Measurements from ENCODE around the gene CDC14B.
"Not testable (repeated sequence)": the region's sequence is repeated elsewhere in the genome, so short reads cannot be mapped to it uniquely, and the experiment has no call there.

The CDC14B gene

DNA sequence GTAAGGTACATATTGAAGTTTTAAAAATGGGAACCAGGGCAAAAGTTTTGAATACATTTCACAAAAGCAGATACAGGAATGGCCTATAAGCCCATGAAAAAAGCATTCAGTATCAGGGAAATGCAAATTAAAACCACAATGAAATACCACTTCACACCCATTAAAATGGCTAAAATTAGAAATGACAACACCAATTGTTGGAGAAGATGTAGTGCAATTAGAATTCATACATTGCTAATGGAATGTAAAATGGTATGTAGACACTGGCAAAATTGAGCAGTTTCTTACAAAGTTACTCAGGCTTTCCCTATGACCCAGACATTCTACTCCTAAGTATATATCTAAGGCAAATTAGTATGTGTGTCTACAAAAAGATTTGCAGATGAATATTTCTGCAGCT is 34.2 kb downstream of the CDC14B start:
- Histone ChIP-seq H3K27ac (ENCODE audit: low read length) (no peak overlapping the region), H3K79me2 (ENCODE audit: low read length) (no peaks in the 10 kb centered on the region)
- TF ChIP-seq, protein P1, sequence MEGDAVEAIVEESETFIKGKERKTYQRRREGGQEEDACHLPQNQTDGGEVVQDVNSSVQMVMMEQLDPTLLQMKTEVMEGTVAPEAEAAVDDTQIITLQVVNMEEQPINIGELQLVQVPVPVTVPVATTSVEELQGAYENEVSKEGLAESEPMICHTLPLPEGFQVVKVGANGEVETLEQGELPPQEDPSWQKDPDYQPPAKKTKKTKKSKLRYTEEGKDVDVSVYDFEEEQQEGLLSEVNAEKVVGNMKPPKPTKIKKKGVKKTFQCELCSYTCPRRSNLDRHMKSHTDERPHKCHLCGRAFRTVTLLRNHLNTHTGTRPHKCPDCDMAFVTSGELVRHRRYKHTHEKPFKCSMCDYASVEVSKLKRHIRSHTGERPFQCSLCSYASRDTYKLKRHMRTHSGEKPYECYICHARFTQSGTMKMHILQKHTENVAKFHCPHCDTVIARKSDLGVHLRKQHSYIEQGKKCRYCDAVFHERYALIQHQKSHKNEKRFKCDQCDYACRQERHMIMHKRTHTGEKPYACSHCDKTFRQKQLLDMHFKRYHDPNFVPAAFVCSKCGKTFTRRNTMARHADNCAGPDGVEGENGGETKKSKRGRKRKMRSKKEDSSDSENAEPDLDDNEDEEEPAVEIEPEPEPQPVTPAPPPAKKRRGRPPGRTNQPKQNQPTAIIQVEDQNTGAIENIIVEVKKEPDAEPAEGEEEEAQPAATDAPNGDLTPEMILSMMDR (IDR thresholded peaks at IDR 0.05; ENCODE audit: low read length), result no peak
- TF ChIP-seq EZH2 (optimal IDR thresholded peaks at IDR 0.05; ENCODE audit: low read depth, low read length) (no peak), EZH2phosphoT487 (IDR thresholded peaks at IDR 0.05; ENCODE audit: low read length) (no peak)

DNA sequence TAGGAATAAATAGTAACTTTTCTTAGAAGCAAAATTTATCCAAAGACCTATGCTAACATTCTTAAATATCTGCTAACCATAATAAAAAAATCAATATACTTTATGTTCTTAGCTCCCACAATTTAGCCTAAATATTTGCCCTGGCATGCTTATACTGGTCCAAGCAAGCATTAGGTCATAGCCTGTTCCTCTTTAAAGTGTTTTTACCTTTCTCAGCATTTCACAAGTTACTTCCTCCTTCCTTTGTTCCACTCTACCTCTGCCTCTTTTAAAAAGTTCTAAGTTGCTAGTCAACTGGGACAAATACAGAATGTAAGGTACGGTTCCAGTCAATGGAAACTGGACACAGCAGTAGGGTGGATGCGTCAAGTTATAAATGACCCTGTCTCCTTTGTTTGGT is 37.4 kb downstream of the CDC14B start:
- not testable (repeated sequence) for H3K27me3 ChIP-seq (replicated peaks; ENCODE audit: insufficient read depth, low read length); H3K4me2 ChIP-seq (ENCODE audit: low read depth, low read length); H3K27ac ChIP-seq (ENCODE audit: low read length); H3K9ac ChIP-seq (ENCODE audit: low read length); H3K36me3 ChIP-seq (replicated peaks; ENCODE audit: insufficient read depth, low read length); DNase-seq; H3K9me2 ChIP-seq (replicated peaks; ENCODE audit: insufficient read depth, low read length); H3K79me2 ChIP-seq (ENCODE audit: low read length); H3K9me3 ChIP-seq (replicated peaks; ENCODE audit: insufficient read depth, low read length); H3K4me3 ChIP-seq (ENCODE audit: low read length); H3K4me1 ChIP-seq (ENCODE audit: low read length); H2AFZ ChIP-seq (ENCODE audit: low read length); H4K20me1 ChIP-seq (ENCODE audit: insufficient read depth, low read length); H3F3A ChIP-seq (ENCODE audit: insufficient read depth, low read length)

More for the DNA sequence above, 34.2 kb downstream of the CDC14B start:
- Histone ChIP-seq H3F3A (ENCODE audit: insufficient read depth, low read length) (no peaks in the 10 kb centered on the region), H3K36me3 (replicated peaks; ENCODE audit: insufficient read depth, low read length) (no peaks in the 10 kb centered on the region), H3K9me3 (replicated peaks; ENCODE audit: insufficient read depth, low read length) (no peaks in the 10 kb centered on the region), H4K20me1 (ENCODE audit: insufficient read depth, low read length) (no peaks in the 10 kb centered on the region), H3K9ac (ENCODE audit: low read length) (no peak overlapping the region), H3K27me3 (replicated peaks; ENCODE audit: insufficient read depth, low read length) (no peaks in the 10 kb centered on the region), H2AFZ (ENCODE audit: low read length) (no peak overlapping the region), H3K4me2 (ENCODE audit: low read depth, low read length) (no peak overlapping the region), H3K4me1 (ENCODE audit: low read length) (no peaks in the 10 kb centered on the region), H3K9me2 (replicated peaks; ENCODE audit: insufficient read depth, low read length) (no peaks in the 10 kb centered on the region), H3K4me3 (ENCODE audit: low read length) (no peak overlapping the region)
- no peak for DNase-seq

DNA sequence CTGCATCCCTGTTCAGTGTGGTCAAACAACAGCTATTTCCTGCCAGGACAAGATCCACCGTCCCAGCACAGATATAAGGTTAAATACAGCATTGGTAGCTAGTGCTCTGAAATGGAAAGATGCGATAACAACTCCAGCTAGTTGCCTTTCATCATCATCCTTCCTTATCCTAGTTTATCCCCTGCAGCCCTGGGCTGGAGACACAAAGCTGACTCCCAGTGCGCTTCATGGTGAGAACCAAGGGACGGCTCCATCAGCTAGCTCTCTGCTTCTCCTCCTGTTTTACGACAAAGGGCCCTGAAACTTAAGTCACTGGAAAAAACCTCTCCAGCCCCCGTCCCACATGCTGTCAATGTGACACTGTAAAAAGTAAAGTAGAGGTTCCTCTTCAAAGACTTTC is 37.9 kb downstream of the CDC14B start:
- Histone ChIP-seq H3K9ac (ENCODE audit: low read length) (no peak overlapping the region), H2AFZ (ENCODE audit: low read length) (no peak overlapping the region), H3F3A (ENCODE audit: insufficient read depth, low read length) (no peaks in the 10 kb centered on the region), H3K9me2 (replicated peaks; ENCODE audit: insufficient read depth, low read length) (no peaks in the 10 kb centered on the region), H3K36me3 (replicated peaks; ENCODE audit: insufficient read depth, low read length) (no peaks in the 10 kb centered on the region), H3K9me3 (replicated peaks; ENCODE audit: insufficient read depth, low read length) (no peaks in the 10 kb centered on the region), H4K20me1 (ENCODE audit: insufficient read depth, low read length) (no peaks in the 10 kb centered on the region), H3K4me3 (ENCODE audit: low read length) (no peak overlapping the region), H3K27me3 (replicated peaks; ENCODE audit: insufficient read depth, low read length) (no peaks in the 10 kb centered on the region), H3K4me1 (ENCODE audit: low read length) (no peaks in the 10 kb centered on the region), H3K4me2 (ENCODE audit: low read depth, low read length) (no peak overlapping the region), H3K27ac (ENCODE audit: low read length) (no peak overlapping the region), H3K79me2 (ENCODE audit: low read length) (no peaks in the 10 kb centered on the region)
- no peak for TF ChIP-seq EZH2phosphoT487 (IDR thresholded peaks at IDR 0.05; ENCODE audit: low read length)
- TF ChIP-seq, protein P1 (IDR thresholded peaks at IDR 0.05; ENCODE audit: low read length), result no peak
- no peak for TF ChIP-seq EZH2 (optimal IDR thresholded peaks at IDR 0.05; ENCODE audit: low read depth, low read length)
- DNase-seq, result no peak

DNA sequence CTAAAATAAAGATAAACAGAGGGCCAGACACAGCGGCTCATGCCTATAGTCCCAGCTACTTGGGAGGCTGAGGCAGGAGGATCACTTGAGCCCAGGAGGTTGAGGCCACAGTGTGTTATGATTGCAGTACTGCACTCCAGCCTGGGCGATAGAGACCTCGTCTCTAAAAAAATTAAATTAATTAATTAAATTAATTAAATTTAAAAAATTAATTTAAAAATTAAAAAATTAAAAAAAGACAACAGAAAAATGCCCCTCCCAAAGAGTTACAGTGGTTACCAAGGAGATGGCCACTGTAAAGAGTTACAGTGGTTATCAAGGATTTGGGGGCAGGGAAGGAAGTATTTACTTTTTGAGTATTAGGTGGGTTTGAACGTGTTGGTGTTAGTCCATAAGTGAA is 38.3 kb downstream of the CDC14B start:
- no peaks in the 10 kb centered on the region for H4K20me1 ChIP-seq (ENCODE audit: insufficient read depth, low read length)
- DNase-seq, result no peak
- no peaks in the 10 kb centered on the region for H3K27me3 ChIP-seq (replicated peaks; ENCODE audit: insufficient read depth, low read length)
- H3K9me3 ChIP-seq (replicated peaks; ENCODE audit: insufficient read depth, low read length), result no peaks in the 10 kb centered on the region
- no peak overlapping the region for H2AFZ ChIP-seq (ENCODE audit: low read length)
- H3F3A ChIP-seq (ENCODE audit: insufficient read depth, low read length), result no peaks in the 10 kb centered on the region
- H3K27ac ChIP-seq (ENCODE audit: low read length), result no peak overlapping the region
- no peak overlapping the region for H3K4me3 ChIP-seq (ENCODE audit: low read length)
- H3K9me2 ChIP-seq (replicated peaks; ENCODE audit: insufficient read depth, low read length), result no peaks in the 10 kb centered on the region
- no peaks in the 10 kb centered on the region for H3K79me2 ChIP-seq (ENCODE audit: low read length)
- no peak overlapping the region for H3K9ac ChIP-seq (ENCODE audit: low read length)
- no peaks in the 10 kb centered on the region for H3K36me3 ChIP-seq (replicated peaks; ENCODE audit: insufficient read depth, low read length)
- H3K4me1 ChIP-seq (ENCODE audit: low read length), result no peaks in the 10 kb centered on the region
- H3K4me2 ChIP-seq (ENCODE audit: low read depth, low read length), result no peak overlapping the region
- no peak for TF ChIP-seq EZH2phosphoT487 (IDR thresholded peaks at IDR 0.05; ENCODE audit: low read length)
- no peak for TF ChIP-seq EZH2 (optimal IDR thresholded peaks at IDR 0.05; ENCODE audit: low read depth, low read length)
- TF ChIP-seq, protein P1 (IDR thresholded peaks at IDR 0.05; ENCODE audit: low read length), result no peak

Measured in MM.1S (cell line).